Progenitor cell of endocrine pancreas (in vitro differentiated cells): ENCODE results near the gene ALDH3B1. TPM values are rescaled to one million over a fixed set of nuclear protein-coding genes. Genes with fewer than 3 reads are reported as not detected.

ENCODE experiments used
- DNase-seq: peaks from one replicate; pipeline ENCODE4 v3.0.0; 2021; ENCODE audit warnings: low spot score; ENCODE audit not compliant: unreplicated experiment
- H3K27ac Mint-ChIP-seq: 2 replicates; pipeline ENCODE4 v1.8.0; 2021; ENCODE audit warnings: mild to moderate bottlenecking, moderate library complexity, mixed read lengths
- H3K27me3 Mint-ChIP-seq: 2 replicates; pipeline ENCODE4 v1.8.0; 2021; ENCODE audit warnings: mixed read lengths
- H3K36me3 Mint-ChIP-seq: 2 replicates; pipeline ENCODE4 v1.8.0; 2022; ENCODE audit warnings: mixed read lengths; ENCODE audit not compliant: insufficient read depth
- H3K4me1 Mint-ChIP-seq: 2 replicates; pipeline ENCODE4 v1.8.0; 2021; ENCODE audit warnings: low read depth, mixed read lengths
- H3K4me3 Mint-ChIP-seq: 2 replicates; pipeline ENCODE4 v1.8.0; 2021; ENCODE audit warnings: low read depth, mild to moderate bottlenecking, moderate library complexity, mixed read lengths
- H3K9me3 Mint-ChIP-seq: 2 replicates; pipeline ENCODE4 v1.8.0; 2021; ENCODE audit warnings: low read depth, mixed read lengths
- CTCF ChIP-seq: fragments of 200-600 bp; sonication (generic); IDR thresholded peaks from one replicate; pipeline ENCODE4 v1.5.0; 2021; ENCODE audit warnings: antibody characterized with exemption, mild to moderate bottlenecking; ENCODE audit not compliant: unreplicated experiment
- total RNA-seq: library from RNA; stranded (reverse); gene quantifications from 2 replicates; pipeline ENCODE4 v1.2.1, GENCODE V29; 2021

The ALDH3B1 gene
- total RNA-seq, 1 donor from 2014 or later = not detected

DNA sequence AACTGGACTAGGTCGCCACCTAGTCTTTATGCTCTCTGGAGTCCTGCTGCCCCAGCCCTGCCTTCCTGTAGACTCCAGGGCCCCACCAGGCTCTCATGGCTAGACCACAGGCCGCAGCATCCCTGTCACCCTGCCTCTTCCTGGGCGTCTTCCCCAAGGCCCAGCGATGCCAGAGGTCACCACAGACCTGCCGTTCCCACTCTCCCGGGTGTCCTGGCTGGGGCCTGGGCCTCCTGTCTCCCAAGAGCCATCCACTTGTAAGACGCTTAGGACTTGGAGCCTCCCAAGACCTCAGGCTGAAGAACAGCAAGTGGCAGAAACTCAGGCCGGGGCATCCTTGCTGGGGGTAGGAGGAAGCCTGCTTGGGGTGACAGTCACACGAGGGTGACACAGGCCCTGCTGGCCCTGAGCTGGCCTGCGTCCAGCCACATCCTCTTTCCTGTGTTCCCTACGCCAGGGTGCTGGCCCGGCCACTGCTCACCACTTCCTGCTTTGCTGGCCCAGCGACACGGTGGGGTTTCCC, 26.7 kb downstream of the ALDH3B1 start:
- H3K9me3 Mint-ChIP-seq = no peaks in the 10 kb centered on the region
- peaks cover 3% of the 10 kb centered on the region for H3K4me1 Mint-ChIP-seq
- no peak overlapping the region for H3K4me3 Mint-ChIP-seq
- no peaks in the 10 kb centered on the region for H3K27me3 Mint-ChIP-seq
- no peaks in the 10 kb centered on the region for H3K36me3 Mint-ChIP-seq
- peak overlapping the region; percentile 62 for H3K27ac Mint-ChIP-seq
- TF ChIP-seq CTCF = no peak
- DNase-seq = no peak

DNA sequence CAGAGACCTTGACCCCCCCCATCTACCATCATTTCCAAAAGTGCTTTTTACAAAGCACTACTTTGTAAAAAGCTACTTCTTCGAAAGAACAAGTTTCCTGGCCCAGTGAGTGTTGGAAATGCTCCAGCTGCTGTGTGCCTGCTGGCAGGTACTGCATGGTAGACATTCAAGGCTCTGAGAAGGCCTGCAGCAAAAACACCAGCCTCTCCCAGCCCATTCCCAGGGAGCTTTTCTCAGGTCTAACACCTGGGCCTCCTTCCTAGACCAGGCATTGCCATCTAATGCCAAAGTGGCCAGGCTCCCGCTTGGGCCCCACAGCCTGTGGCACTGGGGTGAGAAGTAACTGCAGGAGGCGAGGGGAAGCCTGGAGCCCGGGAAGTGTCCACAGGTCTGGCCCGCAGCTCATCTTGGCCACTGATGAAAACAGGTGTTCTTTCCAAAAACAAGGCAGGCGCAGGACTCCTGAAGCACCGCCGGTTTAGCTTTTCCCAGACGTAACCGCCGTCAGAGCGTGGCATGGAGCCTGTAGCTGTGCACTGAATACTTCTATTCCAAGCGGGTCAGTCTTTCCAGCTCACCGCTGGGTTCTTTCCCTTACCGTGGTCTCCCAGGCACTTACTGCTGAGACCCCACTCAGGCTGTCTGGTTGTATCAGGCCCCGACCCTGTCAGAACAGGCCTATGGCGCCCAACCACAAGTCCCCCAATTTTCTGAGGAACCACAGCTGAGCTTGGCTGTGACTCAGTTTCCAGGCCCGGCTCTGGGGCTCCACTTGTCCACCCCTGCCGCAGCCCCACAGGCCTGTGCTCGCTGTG, 27.5 kb downstream of the ALDH3B1 start:
- no peak for DNase-seq
- Mint-ChIP-seq H3K4me3 (no peak overlapping the region), H3K9me3 (no peaks in the 10 kb centered on the region), H3K36me3 (no peaks in the 10 kb centered on the region), H3K27me3 (no peaks in the 10 kb centered on the region), H3K27ac (no peak overlapping the region), H3K4me1 (peaks cover 2% of the 10 kb centered on the region)
- TF ChIP-seq CTCF = no peak

DNA sequence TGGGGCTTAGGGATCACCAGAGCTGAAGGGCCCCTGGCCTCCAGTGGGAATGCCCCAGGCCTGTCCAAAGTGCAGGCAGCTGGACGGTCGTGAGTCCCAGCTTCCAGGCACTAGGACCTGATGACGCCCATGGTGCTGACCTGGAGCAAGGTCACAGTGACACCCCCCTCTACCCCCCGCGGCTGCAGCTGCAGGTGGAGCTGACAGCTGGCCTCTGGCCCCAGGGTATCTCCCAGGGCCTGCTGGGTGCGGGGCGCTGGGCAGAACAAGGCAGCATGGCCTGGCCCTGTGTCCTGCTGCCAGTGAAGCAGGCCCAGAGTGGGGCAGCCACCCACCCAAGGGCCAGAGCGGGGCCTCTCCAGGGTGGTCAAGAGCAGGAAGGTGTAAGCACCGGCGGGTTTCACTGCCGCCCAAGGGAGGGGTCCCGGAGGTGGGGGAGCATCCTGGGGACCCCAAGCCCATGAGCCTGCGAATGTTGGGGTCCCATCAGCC, 28.1 kb downstream of the ALDH3B1 start:
- Mint-ChIP-seq H3K27me3 (no peaks in the 10 kb centered on the region), H3K4me3 (no peak overlapping the region), H3K9me3 (no peaks in the 10 kb centered on the region), H3K27ac (no peak overlapping the region), H3K36me3 (no peaks in the 10 kb centered on the region), H3K4me1 (peaks cover 2% of the 10 kb centered on the region)
- no peak for TF ChIP-seq CTCF
- no peak for DNase-seq

DNA sequence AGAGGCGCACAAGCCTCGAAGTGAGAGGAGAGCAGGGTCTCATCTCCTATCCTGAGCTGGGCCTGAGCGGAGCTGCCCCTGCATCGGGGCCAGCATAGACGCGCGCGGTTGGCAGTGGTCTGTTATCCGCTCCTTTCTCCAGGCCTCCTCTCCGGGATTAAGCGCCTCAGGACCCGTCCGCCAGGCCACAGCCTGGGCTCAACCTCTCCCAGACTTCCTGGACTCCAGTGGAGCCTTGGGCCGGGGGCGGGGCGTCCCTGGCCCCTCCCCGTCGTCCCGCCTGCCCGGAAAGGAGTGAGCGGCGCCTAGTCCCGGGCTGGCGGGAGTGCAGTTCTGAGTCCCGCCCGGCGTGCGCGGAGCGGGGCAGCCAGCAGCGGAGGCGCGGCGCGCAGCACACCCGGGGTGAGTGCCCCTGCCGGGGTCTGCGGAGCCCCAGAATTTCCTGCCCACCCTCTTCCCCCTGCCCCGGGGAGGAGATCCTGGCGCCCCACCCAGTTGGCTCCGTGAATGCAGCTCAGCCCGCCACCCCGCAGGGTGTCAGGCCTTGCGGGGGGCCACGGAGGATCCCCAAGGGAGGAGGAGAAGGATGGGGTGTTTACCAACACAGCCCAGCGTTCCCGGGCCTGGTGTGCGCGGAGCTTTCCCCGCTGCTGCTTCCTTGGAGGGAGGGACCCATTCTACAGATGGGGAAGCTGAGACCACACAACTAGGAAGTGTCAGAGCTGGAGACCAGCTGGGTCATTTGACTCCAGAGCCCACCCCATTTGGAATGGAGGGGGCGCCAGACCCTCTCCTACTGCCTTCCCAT, 28.8 kb downstream of the ALDH3B1 start, which contains the start of gene TCIRG1:
Gene TCIRG1, plus strand, starts transcription at position 308 of the 808 bp plus-strand sequence. CDS start 2,247 bp downstream, outside the sequence.
- Mint-ChIP-seq H3K4me1 (peaks cover 2% of the 10 kb centered on the region), H3K4me3 (peak within 1 kb of the TSS; percentile 41), H3K27ac (no peak within 1 kb of the TSS), H3K9me3 (no peaks in the 10 kb centered on the region), H3K36me3 (no peaks in the 10 kb centered on the region), H3K27me3 (no peaks in the 10 kb centered on the region)
- no peak for TF ChIP-seq CTCF
- DNase-seq = no peak

GRCh38 chr11:68039526-68040086, 29.5 kb downstream of the ALDH3B1 start:
- no peak for TF ChIP-seq CTCF
- DNase-seq = no peak
- Mint-ChIP-seq H3K27ac (no peak overlapping the region), H3K9me3 (no peaks in the 10 kb centered on the region), H3K36me3 (no peaks in the 10 kb centered on the region), H3K4me1 (peaks cover 2% of the 10 kb centered on the region), H3K27me3 (no peaks in the 10 kb centered on the region), H3K4me3 (peak overlapping the region; percentile 11)
